Body of pancreas (tissue), 4 donors: ENCODE measurements around the gene SPNS1. TPM values are rescaled to one million over a fixed set of nuclear protein-coding genes. Genes with fewer than 3 reads are reported as not detected.

Experiments
- ATAC-seq: fragments of 150-250 bp; one replicate; pipeline ENCODE4 v1.9.1; 2016
- DNase-seq, 4 donors: peaks; one replicate each; pipeline ENCODE4 v3.0.0-alpha.2; 2019
- H3K27ac ChIP-seq, 4 donors: fragments of 200-600 bp; sonication (generic); 1 replicate in 3 of 4; 2 replicates in 1 of 4; pipeline versions ENCODE4 v1.5.1 to v1.6.1; 2016 to 2019; ENCODE audit warnings: mild to moderate bottlenecking in 1 of 4, mixed read lengths in 1 of 4, moderate library complexity in 1 of 4
- H3K27me3 ChIP-seq, 2 donors: fragments of 200-600 bp; sonication (generic); one replicate each; pipeline ENCODE4 v1.6.0; 2016; ENCODE audit warnings: mild to moderate bottlenecking in 1 of 2
- H3K36me3 ChIP-seq, 2 donors: fragments of 200-600 bp; sonication (generic); replicated peaks in 1 of 2; 2 replicates each; pipeline ENCODE4 v1.5.1; 2016; ENCODE audit warnings: low read depth in 2 of 2; ENCODE audit not compliant: insufficient read depth in 1 of 2
- H3K4me1 ChIP-seq: fragments of 200-600 bp; sonication (generic); one replicate; pipeline ENCODE4 v1.6.0; 2016
- H3K4me3 ChIP-seq, 2 donors: fragments of 200-600 bp; sonication (generic); 1 replicate in 1 of 2; 2 replicates in 1 of 2; pipeline ENCODE4 v1.5.1; 2016 to 2019
- H3K9me3 ChIP-seq, 3 donors: fragments of 200-600 bp; sonication (generic); 1 replicate in 2 of 3; 2 replicates in 1 of 3; pipeline ENCODE4 v1.5.1; 2016
- POLR2A ChIP-seq, 3 donors: fragments of 450-650 bp; IDR thresholded peaks; one replicate each; pipeline ENCODE4 v1.6.1; 2016; ENCODE audit warnings: antibody characterized with exemption in 3 of 3, mild to moderate bottlenecking in 2 of 3
- WGBS, 2 donors: methylation state at CpG; one replicate each; pipeline ENCODE4 v1.1.5; 2017; 5-methylcytosine and 5-hydroxymethylcytosine counted together
- intact Hi-C: fragments of 100-400 bp; cut with DNase I; formaldehyde crosslinking; loops from one replicate; pipeline ENCODE4 v1.15.1; 2023
- total RNA-seq, 2 donors: library from RNA; depleted of rRNA; stranded (reverse); fragments of >200 nt; gene quantifications; one replicate each; pipeline ENCODE4 v1.1.0, GENCODE V29; 2016
- TF ChIP-seq, protein P1 (sequence below), 7 experiments: fragments of 450-650 bp in 4 of 7; fragments of 200-600 bp in 3 of 7; sonication (generic) in 3 of 7; IDR thresholded peaks; one replicate each; pipeline ENCODE4 v1.5.1; 2016 to 2019; ENCODE audit warnings: antibody characterized with exemption in 7 of 7

SPNS1 gene
- total RNA-seq, 2 donors from 2014 or later: 11.2 to 23.1 TPM

DNA sequence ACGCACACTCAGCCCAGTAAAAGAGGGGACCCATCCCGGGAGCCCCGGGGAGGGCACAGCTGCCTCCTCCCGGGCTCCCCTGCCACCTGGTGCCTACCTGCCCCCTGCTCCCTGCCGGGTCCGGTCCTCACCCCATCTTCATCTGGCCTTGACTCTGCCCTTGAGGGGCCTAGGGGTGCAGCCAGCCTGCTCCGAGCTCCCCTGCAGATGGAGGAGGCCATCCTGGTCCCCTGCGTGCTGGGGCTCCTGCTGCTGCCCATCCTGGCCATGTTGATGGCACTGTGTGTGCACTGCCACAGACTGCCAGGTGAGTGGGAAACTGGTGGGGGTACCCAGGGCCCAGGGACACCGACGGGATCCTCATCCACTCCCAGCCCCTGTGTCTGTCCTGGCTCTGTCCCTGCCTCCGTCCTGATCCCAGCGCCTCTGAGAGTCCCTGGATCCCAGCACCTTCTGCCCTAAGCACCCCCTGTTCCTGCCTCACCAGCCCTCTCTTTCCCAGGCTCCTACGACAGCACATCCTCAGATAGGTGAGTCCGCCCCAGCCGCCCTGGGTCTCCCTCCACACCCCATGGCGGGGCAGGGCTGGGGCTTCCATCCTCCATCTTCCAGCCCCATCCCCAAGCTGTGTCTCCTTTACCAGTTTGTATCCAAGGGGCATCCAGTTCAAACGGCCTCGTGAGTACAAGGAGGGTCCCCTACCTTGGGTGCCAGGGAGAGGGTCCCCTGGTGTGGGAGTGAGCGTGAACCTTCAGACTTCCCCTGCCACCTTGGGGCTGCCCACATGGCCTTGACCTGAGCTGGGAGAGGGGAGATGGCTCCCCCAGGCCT, 10.8 kb downstream of the SPNS1 start:
- Histone ChIP-seq H3K27me3 (no peaks in the 10 kb centered on the region), H3K27ac (no peak overlapping the region), H3K9me3 (peaks cover 0 to 4% (median 0%) of the 10 kb centered on the region in 3 donors), H3K4me3 (no peak overlapping the region), H3K36me3 (peaks cover 4 to 6% of the 10 kb centered on the region in 2 donors), H3K4me1 (no peaks in the 10 kb centered on the region)
- intact Hi-C loops: no loop called here
- TF ChIP-seq POLR2A (IDR thresholded peaks at IDR 0.05): no peak
- TF ChIP-seq, protein P1, sequence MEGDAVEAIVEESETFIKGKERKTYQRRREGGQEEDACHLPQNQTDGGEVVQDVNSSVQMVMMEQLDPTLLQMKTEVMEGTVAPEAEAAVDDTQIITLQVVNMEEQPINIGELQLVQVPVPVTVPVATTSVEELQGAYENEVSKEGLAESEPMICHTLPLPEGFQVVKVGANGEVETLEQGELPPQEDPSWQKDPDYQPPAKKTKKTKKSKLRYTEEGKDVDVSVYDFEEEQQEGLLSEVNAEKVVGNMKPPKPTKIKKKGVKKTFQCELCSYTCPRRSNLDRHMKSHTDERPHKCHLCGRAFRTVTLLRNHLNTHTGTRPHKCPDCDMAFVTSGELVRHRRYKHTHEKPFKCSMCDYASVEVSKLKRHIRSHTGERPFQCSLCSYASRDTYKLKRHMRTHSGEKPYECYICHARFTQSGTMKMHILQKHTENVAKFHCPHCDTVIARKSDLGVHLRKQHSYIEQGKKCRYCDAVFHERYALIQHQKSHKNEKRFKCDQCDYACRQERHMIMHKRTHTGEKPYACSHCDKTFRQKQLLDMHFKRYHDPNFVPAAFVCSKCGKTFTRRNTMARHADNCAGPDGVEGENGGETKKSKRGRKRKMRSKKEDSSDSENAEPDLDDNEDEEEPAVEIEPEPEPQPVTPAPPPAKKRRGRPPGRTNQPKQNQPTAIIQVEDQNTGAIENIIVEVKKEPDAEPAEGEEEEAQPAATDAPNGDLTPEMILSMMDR (IDR thresholded peaks at IDR 0.05): no peak
- no peak for ATAC-seq
- no peak for DNase-seq
- 72 to 79% methylated on average over 15 to 19 of the region's 19 CpGs for WGBS, 2 donors

DNA sequence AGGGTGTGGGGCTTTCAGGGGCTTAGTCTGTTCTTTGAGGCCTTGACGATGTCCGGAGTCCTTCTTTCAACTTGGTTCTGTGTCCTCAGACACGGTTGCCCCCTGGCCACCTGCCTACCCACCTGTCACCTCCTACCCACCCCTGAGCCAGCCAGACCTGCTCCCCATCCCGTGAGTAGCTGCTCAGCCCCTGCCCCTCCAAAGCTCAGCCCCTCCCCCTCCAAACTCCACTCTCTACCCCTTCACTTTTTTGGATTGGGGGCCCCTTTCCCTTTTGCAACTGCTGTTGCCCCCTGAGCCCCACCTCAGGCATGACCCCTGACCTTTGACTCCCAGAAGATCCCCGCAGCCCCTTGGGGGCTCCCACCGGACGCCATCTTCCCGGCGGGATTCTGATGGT, 11.5 kb downstream of the SPNS1 start:
- Histone ChIP-seq H3K36me3 (peaks cover 4% of the 10 kb centered on the region in 2 donors), H3K4me3 (no peak overlapping the region)

DNA sequence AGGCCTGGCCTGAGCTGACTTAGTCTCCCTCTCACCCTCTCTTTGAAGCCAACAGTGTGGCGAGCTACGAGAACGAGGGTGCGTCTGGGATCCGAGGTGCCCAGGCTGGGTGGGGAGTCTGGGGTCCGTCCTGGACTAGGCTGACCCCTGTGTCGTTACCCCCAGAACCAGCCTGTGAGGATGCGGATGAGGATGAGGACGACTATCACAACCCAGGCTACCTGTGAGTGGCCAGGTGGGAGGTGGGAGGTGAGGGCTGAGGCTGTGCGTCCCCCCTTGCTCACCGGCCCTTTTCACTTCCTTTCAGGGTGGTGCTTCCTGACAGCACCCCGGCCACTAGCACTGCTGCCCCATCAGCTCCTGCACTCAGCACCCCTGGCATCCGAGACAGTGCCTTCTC, 11.9 kb downstream of the SPNS1 start:
- ATAC-seq (no peak), DNase-seq (no peak)
- peaks cover 4% of the 10 kb centered on the region in 2 donors for H3K36me3 ChIP-seq
- TF ChIP-seq POLR2A (IDR thresholded peaks at IDR 0.05): no peak
- TF ChIP-seq, protein P1 (IDR thresholded peaks at IDR 0.05): no peak
- no peak overlapping the region for H3K27ac ChIP-seq
- H3K4me1 ChIP-seq: no peaks in the 10 kb centered on the region
- intact Hi-C loops: no loop called here
- H3K27me3 ChIP-seq: no peaks in the 10 kb centered on the region
- WGBS, 2 donors: 84 to 91% methylated on average over 13 of the region's 13 CpGs
- H3K9me3 ChIP-seq: peaks cover 0 to 4% (median 0%) of the 10 kb centered on the region in 3 donors
- no peak overlapping the region for H3K4me3 ChIP-seq

More for the DNA sequence above, 11.5 kb downstream of the SPNS1 start:
- TF ChIP-seq, protein P1 (IDR thresholded peaks at IDR 0.05): no peak
- no peak for TF ChIP-seq POLR2A (IDR thresholded peaks at IDR 0.05)
- H3K27ac ChIP-seq: no peak overlapping the region
- WGBS, 2 donors: 85 to 90% methylated on average over 6 to 9 of the region's 9 CpGs
- no peak for DNase-seq
- no peaks in the 10 kb centered on the region for H3K4me1 ChIP-seq
- intact Hi-C loops: no loop called here
- H3K9me3 ChIP-seq: peaks cover 0 to 4% (median 0%) of the 10 kb centered on the region in 3 donors
- no peaks in the 10 kb centered on the region for H3K27me3 ChIP-seq
- no peak for ATAC-seq

DNA sequence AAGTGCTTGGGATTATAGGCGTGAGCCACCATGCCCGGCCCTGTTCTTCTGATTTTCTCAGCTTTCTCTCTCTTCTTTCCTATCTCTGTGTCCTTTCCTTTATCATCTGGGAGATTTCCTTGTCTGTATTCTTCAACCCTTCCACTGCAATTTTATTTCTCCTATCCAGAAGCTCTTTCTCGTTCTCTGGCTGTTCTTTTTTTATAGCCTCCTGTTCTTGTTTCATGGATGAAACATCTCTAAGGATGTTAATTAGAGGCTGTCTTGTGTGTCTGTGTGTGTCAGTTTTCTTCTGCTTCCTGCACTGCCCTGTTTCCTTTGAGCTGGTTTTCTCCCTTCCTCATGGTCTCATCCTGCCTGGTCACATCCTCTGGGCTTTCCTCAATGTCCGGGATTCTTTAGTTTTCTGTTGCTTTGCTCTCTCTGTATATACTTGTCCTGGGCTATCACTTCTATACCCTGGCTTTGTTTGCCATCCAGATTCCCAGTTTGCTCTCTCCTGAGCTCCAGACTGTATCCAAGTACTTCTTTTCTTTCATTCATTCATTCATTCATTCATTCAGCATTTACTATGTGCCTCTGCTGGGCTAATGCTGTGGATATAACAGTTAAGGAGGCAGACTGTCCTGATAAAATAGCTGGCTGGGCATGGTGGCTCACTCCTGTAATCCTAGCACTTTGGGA, 12.7 kb downstream of the SPNS1 start:
- H3K9me3 ChIP-seq: peaks cover 0 to 4% (median 0%) of the 10 kb centered on the region in 3 donors
- intact Hi-C loops: no loop called here
- no peak for DNase-seq
- no peak overlapping the region for H3K27ac ChIP-seq
- TF ChIP-seq, protein P1 (IDR thresholded peaks at IDR 0.05): no peak
- no peak for TF ChIP-seq POLR2A (IDR thresholded peaks at IDR 0.05)
- no peaks in the 10 kb centered on the region for H3K27me3 ChIP-seq
- no peak overlapping the region for H3K4me3 ChIP-seq
- no peak for ATAC-seq
- H3K4me1 ChIP-seq: no peaks in the 10 kb centered on the region
- 93 to 94% methylated on average over 4 of the region's 4 CpGs for WGBS, 2 donors
- peaks cover 2 to 4% of the 10 kb centered on the region in 2 donors for H3K36me3 ChIP-seq
